ENCODE data around the gene FAM9A.

The FAM9A gene

DNA sequence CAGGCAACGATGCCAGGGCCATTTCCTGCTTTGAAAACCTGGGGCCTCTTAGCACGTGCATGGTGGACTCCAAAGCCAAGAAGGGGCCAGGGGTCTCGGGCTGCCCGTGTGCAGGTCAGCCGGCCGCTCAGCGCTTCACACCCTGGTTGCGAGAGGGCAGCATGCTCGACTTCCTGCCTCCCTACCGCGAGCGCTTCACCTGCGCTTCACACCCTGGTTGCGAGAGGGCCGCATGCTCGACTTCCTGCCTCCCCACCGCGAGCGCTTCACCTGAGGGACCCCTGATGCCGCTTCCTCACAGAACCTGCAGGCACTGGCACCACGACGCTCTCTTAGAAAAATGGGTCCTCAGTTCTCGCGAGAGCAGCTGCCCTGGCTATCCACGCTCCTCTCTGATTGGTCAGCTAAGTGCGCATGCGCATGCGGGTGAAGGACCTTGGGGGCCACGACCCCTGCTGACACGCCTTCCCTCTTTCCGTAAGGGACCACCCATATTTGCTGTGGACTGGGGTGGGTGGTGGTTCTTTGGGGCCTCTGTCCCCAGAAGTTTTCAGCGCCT is at the start of gene FAM9A:
TSS of gene FAM9A (minus strand) at position 343 of the 559 bp plus-strand sequence. CDS start 1,212 bp downstream, outside the sequence.
- in situ Hi-C loops (cut with HindIII; ENCODE audit: low sequenced_read_pairs) = no loop called here

GRCh38 chrX:8850478-8850877 is 49.3 kb upstream of the FAM9A start:
- in situ Hi-C loops (cut with HindIII; ENCODE audit: low sequenced_read_pairs) = no loop called here

DNA sequence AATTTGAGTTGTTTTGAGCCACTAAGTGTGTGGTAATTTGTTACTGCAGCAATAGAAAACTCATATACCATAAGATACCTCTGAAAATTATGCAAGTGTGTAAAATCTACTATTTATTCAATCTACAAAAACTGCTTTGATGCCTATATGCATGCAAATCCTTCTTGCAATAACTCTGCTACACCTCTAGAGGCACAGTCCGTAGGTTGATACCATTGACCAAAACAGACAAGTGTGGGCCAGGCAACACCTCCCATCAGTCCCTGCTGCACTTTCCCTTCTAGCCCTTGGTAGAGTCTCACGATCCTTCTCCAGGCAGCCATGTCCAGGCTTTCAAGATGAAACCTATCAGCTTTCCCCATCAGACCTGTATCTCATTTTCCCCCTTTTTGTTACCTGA is 48.8 kb upstream of the FAM9A start:
- in situ Hi-C loops (cut with HindIII; ENCODE audit: low sequenced_read_pairs) = no loop called here

- in situ Hi-C loops (cut with HindIII; ENCODE audit: low sequenced_read_pairs) = no loop called here
These were observed 48.3 kb upstream of the FAM9A start for GRCh38 chrX:8849458-8849857.

- in situ Hi-C loops (cut with HindIII; ENCODE audit: low sequenced_read_pairs) = no loop called here
These were observed 47.7 kb upstream of the FAM9A start for GRCh38 chrX:8848911-8849310.

GRCh38 chrX:8848441-8848840 is 47.3 kb upstream of the FAM9A start:
- in situ Hi-C loops (cut with HindIII; ENCODE audit: low sequenced_read_pairs) = no loop called here

- in situ Hi-C loops (cut with HindIII; ENCODE audit: low sequenced_read_pairs) = no loop called here
These were observed 46.2 kb upstream of the FAM9A start for GRCh38 chrX:8847360-8847759.

DNA sequence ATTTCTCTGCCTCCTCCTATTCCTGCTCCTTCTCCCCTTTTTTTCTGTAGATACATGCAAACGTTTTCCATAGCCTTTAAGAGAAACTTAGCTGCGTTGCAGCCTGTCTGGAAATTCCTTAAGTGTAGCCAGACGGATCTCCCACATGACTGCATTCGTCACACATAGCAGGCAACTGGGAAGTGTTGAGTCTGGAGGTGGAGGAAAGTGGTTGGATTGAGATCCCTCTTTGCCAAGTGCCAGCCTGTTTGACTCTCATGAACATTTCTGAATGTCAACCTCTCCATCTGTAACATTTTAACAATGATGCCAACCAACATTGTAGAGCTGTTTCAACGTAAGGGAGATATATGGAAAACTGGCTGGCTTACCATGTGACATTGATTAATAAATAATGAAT is 45.1 kb upstream of the FAM9A start:
- in situ Hi-C loops (cut with HindIII; ENCODE audit: low sequenced_read_pairs) = no loop called here

DNA sequence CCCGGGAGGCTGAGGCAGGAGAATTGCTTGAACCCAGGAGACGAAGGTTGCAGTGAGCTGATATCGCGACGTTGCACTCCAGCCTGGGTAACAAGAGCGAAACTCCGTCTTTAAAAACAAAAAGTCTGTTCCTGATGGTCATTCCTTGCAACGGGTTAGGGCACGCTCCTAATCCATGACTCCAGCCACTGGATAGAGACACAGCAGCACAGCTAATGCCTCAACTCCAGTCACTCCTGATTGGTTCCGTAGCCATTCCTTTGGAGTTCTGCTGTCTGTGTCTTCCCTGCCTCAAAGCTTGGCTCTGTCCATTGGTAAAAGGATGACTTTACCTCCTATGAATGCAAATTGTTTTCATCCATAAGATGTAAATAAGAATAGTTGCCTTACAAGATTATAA is 44.3 kb upstream of the FAM9A start:
- in situ Hi-C loops (cut with HindIII; ENCODE audit: low sequenced_read_pairs) = no loop called here

GRCh38 chrX:8845060-8845459 is 43.9 kb upstream of the FAM9A start:
- in situ Hi-C loops (cut with HindIII; ENCODE audit: low sequenced_read_pairs) = no loop called here

GRCh38 chrX:8844157-8844556 is 43.0 kb upstream of the FAM9A start:
- in situ Hi-C loops (cut with HindIII; ENCODE audit: low sequenced_read_pairs) = no loop called here

DNA sequence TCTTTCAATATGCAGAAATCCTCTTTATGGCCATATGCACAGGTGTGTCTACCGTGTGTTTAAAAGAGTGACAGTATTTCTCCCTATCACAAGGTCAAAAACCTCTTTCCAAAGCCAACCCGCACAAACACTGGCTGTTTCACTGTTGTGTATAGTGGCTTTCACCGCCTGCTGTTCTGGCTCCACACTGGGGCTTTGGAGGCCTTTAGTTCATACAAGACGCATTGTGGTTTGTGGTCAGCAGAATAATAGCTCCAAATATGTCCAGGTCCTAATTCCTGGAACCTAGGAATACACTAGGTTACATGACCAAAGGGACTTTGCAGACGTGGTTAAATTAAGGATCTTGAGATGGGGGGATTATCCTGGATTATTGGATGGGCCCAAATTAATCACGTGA is 40.7 kb upstream of the FAM9A start:
- in situ Hi-C loops (cut with HindIII; ENCODE audit: low sequenced_read_pairs) = no loop called here

DNA sequence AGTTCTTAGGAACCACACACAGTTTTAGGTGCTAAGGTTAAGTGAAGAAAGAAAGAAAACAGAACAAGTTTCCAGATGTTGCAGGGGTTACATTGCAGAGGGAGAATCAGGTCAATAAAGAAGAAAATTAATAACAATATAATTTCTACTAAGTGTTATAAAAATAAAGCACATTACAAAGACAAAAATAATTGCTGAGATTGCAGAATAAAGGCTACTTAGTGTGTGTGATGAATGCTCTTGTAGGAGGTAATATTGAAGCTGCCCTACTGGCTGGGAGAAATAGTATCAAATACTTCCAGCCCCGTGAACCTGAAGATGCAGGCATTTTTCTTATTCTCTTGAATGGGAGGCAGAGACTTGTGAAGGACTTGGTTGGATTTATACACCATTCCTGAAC is 33.2 kb upstream of the FAM9A start:
- in situ Hi-C loops (cut with HindIII; ENCODE audit: low sequenced_read_pairs) = no loop called here

DNA sequence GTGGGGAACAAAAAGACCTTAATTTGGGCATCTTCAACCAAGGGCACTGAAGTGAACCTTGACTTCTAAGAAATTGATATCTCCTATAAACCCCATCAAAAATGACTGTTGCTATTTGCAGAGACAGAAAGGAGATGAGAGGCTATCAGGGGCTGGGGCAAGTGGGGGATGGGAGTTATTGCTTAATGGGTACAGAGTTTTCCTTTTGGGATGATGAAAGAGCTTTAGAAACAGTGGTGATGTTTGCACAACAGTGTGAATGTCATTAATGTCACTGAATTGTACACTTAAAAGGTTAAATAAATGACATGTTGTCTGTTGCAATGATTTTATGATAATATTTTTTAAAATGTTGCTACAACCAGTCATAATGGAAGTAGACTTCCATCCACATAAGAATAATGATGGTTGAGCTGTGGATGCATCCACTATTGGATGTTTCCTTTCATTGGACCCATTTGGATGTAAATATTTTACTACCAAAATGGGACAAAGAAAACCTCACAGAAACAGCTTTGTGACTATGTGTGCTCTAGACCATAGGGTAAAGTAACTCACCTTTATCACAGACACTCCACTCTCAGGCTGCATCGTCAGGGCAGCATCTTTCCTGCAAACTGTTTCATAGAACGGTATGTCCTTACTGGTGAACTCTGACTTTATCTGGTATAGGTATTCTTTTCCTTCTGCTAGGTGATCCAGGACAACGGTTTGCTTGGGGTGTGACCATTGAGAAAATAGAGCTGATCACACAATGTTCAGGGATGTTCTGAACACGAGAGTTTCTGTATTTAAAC is 31.6 kb upstream of the FAM9A start:
- in situ Hi-C loops (cut with HindIII; ENCODE audit: low sequenced_read_pairs) = no loop called here

GRCh38 chrX:8823698-8824097 is 22.5 kb upstream of the FAM9A start:
- in situ Hi-C loops (cut with HindIII; ENCODE audit: low sequenced_read_pairs) = no loop called here

- in situ Hi-C loops (cut with HindIII; ENCODE audit: low sequenced_read_pairs) = no loop called here
These were observed 20.8 kb upstream of the FAM9A start for GRCh38 chrX:8822002-8822401.

DNA sequence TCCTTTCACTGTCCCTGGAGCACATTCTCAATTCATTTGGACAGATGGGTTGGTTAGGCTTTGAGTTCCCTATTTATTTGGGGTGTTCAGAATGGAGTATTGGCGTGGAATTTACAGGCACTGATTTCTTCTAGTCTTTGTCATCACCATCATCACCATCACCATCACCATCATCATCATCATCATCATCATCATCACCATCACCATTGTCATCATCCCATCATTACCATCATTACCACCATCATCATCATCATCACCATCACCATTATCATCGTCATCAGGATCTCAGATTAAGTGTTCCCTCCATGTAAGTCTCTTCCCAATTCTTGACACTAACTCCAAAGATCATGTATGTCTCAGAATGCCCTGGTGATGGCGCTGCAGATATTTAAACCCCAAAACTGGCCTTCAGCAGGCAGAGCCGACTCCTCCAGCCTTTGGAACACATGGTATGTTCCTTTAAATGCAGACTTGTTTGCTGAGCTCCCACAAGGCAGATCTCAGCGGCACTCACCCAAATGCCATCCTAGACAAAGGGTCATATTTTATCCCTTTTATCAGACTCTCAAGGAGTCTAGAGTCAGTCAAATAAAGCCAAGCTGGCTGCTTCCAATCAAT is 19.8 kb upstream of the FAM9A start:
- in situ Hi-C loops (cut with HindIII; ENCODE audit: low sequenced_read_pairs) = no loop called here

- in situ Hi-C loops (cut with HindIII; ENCODE audit: low sequenced_read_pairs) = no loop called here
These were observed 14.4 kb upstream of the FAM9A start for GRCh38 chrX:8815460-8816065.

DNA sequence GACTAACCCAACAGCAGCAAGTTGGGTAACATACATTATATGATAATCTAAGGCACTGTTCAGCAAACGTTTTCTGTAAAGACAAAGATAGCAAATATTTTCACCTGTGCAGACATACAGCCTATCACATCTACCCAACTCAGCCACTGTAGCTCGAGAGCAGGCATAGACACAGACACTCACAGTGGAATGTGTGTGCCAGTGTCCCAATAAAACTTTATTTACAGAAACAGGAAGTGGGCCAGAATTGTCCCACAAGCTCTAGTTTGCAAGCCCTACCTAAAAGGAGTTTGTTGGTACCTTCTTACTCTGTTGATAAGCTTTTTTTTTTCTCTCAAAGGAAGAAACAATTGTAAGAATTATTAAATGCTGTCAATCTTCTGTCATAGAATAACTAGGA is 11.9 kb upstream of the FAM9A start:
- in situ Hi-C loops (cut with HindIII; ENCODE audit: low sequenced_read_pairs) = no loop called here

- in situ Hi-C loops (cut with HindIII; ENCODE audit: low sequenced_read_pairs) = no loop called here
These were observed 10.4 kb upstream of the FAM9A start for GRCh38 chrX:8811611-8812010.

GRCh38 chrX:8808661-8809060 is 7.5 kb upstream of the FAM9A start:
- in situ Hi-C loops (cut with HindIII; ENCODE audit: low sequenced_read_pairs) = no loop called here

DNA sequence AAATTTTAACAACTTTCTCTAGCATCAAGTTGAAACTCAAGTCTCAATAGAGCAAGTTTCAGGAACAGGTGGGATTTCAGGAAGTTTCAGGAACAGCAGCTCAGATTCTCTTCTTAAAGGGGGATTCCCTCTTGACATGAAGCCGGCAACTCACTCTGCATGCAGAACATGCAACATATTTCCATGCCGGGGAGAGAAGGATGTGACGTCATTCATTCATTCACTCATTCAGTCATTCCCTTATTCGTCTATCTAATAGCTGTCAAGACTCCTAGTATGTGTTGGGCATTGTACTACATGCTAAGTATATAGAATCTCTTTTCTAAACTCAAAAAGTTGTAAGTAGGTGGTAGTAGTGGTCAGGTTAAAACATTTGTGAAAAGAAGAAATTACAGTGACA is 4.8 kb upstream of the FAM9A start:
- in situ Hi-C loops (cut with HindIII; ENCODE audit: low sequenced_read_pairs) = no loop called here
